HEK293 (cell line): ENCODE measurements around the gene PITPNC1.

Experiments
- MZF1 ChIP-seq: fragments of 450-650 bp; formaldehyde crosslinking; IDR thresholded peaks from 2 replicates; pipeline ENCODE4 v1.5.1; 2017; ENCODE audit warnings: missing biosample characterization, missing genetic modification characterization, borderline replicate concordance
- SP3 ChIP-seq: fragments of 450-650 bp; formaldehyde crosslinking; IDR thresholded peaks from 2 replicates; pipeline ENCODE4 v1.5.1; 2016; ENCODE audit warnings: missing biosample characterization, missing genetic modification characterization
- TCF7L2 ChIP-seq: IDR thresholded peaks from 2 replicates; pipeline ENCODE4 v1.6.1; 2011; ENCODE audit warnings: low read depth, mild to moderate bottlenecking, inconsistent platforms, low read length, moderate library complexity, borderline replicate concordance
- ZNF114 ChIP-seq: fragments of 450-650 bp; formaldehyde crosslinking; IDR thresholded peaks from 2 replicates; pipeline ENCODE4 v1.5.0; 2017; ENCODE audit warnings: missing biosample characterization, missing genetic modification characterization
- ZNF776 ChIP-seq: fragments of 450-650 bp; formaldehyde crosslinking; IDR thresholded peaks from 2 replicates; pipeline ENCODE4 v1.5.0; 2017; ENCODE audit warnings: missing biosample characterization, missing genetic modification characterization, borderline replicate concordance
- TF ChIP-seq, protein P1 (sequence below): fragments of 450-650 bp; formaldehyde crosslinking; IDR thresholded peaks from 2 replicates; pipeline ENCODE4 v1.5.1; 2016; ENCODE audit warnings: missing biosample characterization, missing genetic modification characterization

DNA sequence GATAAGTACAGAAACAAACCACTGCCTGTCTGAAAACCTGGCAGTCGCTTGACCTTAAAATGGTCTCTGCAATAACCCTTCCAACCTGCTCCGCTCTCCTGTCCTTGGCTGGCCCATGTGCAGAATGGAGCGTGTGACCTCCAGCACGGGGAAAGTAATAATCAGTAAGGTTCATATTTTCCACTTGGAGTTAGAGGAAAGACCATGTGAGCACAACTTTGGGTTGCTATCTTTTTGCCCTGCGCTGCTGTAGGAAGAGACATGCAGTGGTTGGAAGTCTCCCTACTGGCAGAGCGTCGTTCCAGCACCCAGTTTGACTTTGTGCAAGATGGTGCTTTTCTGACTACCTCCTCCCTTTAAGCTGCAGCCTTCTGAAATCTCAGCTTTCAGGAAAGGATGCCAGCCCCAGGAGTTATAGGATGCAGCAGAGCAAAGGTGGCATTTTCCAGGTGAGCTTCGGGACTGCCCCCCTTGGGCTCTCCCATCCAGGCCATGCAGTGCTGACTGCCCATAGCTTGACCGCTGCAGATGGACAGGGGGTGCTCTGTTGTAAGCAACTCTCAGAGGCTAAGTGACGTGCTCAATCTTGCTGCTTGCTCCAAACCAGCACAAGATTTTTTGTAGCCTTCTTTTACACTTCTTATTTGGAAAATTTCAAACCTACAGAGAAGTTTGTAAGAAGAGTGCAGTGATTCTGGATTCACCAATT, 230.0 kb downstream of the PITPNC1 start:
- TF ChIP-seq ZNF114 (tag by site-specific recombination) (no peak), TCF7L2 (no peak), SP3 (tag by site-specific recombination) (no peak), ZNF776 (tag by site-specific recombination) (no peak), MZF1 (tag by site-specific recombination) (no peak)
- TF ChIP-seq, protein P1, sequence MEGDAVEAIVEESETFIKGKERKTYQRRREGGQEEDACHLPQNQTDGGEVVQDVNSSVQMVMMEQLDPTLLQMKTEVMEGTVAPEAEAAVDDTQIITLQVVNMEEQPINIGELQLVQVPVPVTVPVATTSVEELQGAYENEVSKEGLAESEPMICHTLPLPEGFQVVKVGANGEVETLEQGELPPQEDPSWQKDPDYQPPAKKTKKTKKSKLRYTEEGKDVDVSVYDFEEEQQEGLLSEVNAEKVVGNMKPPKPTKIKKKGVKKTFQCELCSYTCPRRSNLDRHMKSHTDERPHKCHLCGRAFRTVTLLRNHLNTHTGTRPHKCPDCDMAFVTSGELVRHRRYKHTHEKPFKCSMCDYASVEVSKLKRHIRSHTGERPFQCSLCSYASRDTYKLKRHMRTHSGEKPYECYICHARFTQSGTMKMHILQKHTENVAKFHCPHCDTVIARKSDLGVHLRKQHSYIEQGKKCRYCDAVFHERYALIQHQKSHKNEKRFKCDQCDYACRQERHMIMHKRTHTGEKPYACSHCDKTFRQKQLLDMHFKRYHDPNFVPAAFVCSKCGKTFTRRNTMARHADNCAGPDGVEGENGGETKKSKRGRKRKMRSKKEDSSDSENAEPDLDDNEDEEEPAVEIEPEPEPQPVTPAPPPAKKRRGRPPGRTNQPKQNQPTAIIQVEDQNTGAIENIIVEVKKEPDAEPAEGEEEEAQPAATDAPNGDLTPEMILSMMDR (tag by site-specific recombination), result 0 out of 2 replicates have a peak, but pooled peaks have one; percentile 10
